ENCODE results near the gene ANO2.
"Not testable (repeated sequence)": the region's sequence is repeated elsewhere in the genome, so short reads cannot be mapped to it uniquely, and the experiment has no call there.

ANO2 gene

GRCh38 chr12:5570416-5570815 is 374.6 kb downstream of the ANO2 start:
- no peak for DNase-seq

- DNase-seq, result no peak
Observed at GRCh38 chr12:5568325-5568981, 376.6 kb downstream of the ANO2 start.

GRCh38 chr12:5567016-5567725 is 377.9 kb downstream of the ANO2 start:
- no peak for DNase-seq

- no peak for DNase-seq
Observed at GRCh38 chr12:5565933-5566599, 379.0 kb downstream of the ANO2 start.

GRCh38 chr12:5562581-5562980 is 382.5 kb downstream of the ANO2 start:
- no peak for DNase-seq

GRCh38 chr12:5561846-5562245 is 383.2 kb downstream of the ANO2 start:
- no peak for DNase-seq

GRCh38 chr12:5561057-5561456 is 384.0 kb downstream of the ANO2 start:
- DNase-seq, result no peak

GRCh38 chr12:5560265-5560664 is 384.8 kb downstream of the ANO2 start:
- DNase-seq, result no peak

GRCh38 chr12:5557906-5558305 is 387.2 kb downstream of the ANO2 start:
- no peak for DNase-seq

- DNase-seq, result no peak
Observed at GRCh38 chr12:5556946-5557673, 387.9 kb downstream of the ANO2 start.

GRCh38 chr12:5556033-5556614 is 388.9 kb downstream of the ANO2 start:
- peak; percentile 20 for DNase-seq

- no peak for DNase-seq
Observed at GRCh38 chr12:5554711-5555110, 390.3 kb downstream of the ANO2 start.

GRCh38 chr12:5549011-5549410 is 396.0 kb downstream of the ANO2 start:
- DNase-seq, result no peak

GRCh38 chr12:5548152-5548943 is 396.7 kb downstream of the ANO2 start:
- no peak for DNase-seq

GRCh38 chr12:5546616-5547015 is 398.4 kb downstream of the ANO2 start:
- DNase-seq, result no peak

- no peak for DNase-seq
Observed at GRCh38 chr12:5537771-5538170, 407.3 kb downstream of the ANO2 start.

- DNase-seq, result not testable (repeated sequence)
Observed at GRCh38 chr12:5537026-5537615, 407.9 kb downstream of the ANO2 start.

- DNase-seq, result no peak
Observed at GRCh38 chr12:5535541-5535940, 409.5 kb downstream of the ANO2 start.

GRCh38 chr12:5534426-5535199 is 410.4 kb downstream of the ANO2 start:
- no peak for DNase-seq

GRCh38 chr12:5533368-5533767 is 411.7 kb downstream of the ANO2 start:
- DNase-seq, result no peak

- DNase-seq, result no peak
Observed at GRCh38 chr12:5525783-5526367, 419.2 kb downstream of the ANO2 start.
